ENCODE measurements around the gene UNC45B.

DNA sequence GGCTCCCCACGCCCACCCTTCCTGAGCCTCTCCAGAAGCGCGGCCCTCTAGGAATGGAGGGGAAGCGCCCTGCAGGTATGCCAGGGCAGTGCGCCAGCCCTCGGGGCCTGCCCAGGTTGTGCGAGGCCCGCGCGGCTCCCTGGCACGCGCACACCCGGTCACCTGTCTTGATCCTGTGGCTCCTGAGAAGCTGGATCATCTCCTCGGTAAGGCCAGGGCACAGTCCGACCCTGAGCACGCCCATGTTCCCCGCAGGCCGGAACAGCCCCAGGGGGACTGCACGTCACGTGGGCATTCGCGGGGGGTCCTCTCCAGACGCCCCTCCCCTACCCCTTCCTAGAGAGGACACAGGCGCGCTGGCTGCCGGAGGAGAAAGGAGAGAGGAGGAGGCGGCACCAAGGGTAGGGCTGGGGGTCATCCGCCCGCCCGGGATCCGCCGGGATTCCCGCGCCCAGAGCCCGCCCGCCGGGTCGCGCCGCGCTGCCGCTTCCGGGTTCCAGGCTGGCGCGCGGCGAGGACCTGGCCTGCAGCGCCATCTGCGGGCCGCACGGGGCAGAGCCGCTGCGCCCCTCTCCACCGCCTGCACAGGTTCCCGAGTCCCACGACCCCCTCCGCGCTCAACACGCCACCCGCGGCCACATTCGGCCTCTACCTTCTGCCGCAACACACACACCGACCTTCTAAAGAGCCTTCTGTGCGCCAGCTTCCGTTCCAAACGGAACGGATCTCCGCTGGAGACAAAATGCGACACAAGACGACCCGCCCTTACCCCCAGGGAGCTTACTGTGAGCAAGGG lies 28.0 kb upstream of the UNC45B start, which contains the start of gene RAD51D:
- no peak for TF ChIP-seq EZH2 (IDR thresholded peaks at IDR 0.05; ENCODE audit: borderline replicate concordance, low read depth, low read length, severe bottlenecking)
- TF ChIP-seq, protein P1, sequence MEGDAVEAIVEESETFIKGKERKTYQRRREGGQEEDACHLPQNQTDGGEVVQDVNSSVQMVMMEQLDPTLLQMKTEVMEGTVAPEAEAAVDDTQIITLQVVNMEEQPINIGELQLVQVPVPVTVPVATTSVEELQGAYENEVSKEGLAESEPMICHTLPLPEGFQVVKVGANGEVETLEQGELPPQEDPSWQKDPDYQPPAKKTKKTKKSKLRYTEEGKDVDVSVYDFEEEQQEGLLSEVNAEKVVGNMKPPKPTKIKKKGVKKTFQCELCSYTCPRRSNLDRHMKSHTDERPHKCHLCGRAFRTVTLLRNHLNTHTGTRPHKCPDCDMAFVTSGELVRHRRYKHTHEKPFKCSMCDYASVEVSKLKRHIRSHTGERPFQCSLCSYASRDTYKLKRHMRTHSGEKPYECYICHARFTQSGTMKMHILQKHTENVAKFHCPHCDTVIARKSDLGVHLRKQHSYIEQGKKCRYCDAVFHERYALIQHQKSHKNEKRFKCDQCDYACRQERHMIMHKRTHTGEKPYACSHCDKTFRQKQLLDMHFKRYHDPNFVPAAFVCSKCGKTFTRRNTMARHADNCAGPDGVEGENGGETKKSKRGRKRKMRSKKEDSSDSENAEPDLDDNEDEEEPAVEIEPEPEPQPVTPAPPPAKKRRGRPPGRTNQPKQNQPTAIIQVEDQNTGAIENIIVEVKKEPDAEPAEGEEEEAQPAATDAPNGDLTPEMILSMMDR (IDR thresholded peaks at IDR 0.05; ENCODE audit: extremely low read depth in 1 of 2, insufficient read depth in 1 of 2, low read depth in 1 of 2, low read length in 2 of 2), result peak; percentile 89 to 95

All from endothelial cell of umbilical vein (primary cell).